AG09309 (cell line): Measurements from ENCODE around the gene MAP4.
"Not testable (repeated sequence)": the region's sequence is repeated elsewhere in the genome, so short reads cannot be mapped to it uniquely, and the experiment has no call there.

Source experiments
- DNase-seq: peaks from one replicate; pipeline ENCODE4 v3.0.0-alpha.2; 2010; ENCODE audit warnings: low read depth
- H3K4me3 ChIP-seq: 2 replicates; pipeline ENCODE4 v1.5.1; 2011; ENCODE audit warnings: mild to moderate bottlenecking, low read depth, low read length, moderate library complexity; ENCODE audit not compliant: control insufficient read depth
- CTCF ChIP-seq: IDR thresholded peaks from 2 replicates; pipeline ENCODE4 v1.5.1; 2011; ENCODE audit warnings: mild to moderate bottlenecking, low read depth, low read length, inconsistent platforms; ENCODE audit not compliant: insufficient read depth, control insufficient read depth; ENCODE audit errors: missing control alignments

MAP4 gene

GRCh38 chr3:48016301-48016973 lies at the start of gene MAP4:
TSS of gene MAP4 (minus strand) at chr3:48016416. CDS start at chr3:47998860, 17,556 bp downstream.
- no peak for DNase-seq

GRCh38 chr3:48065035-48065434 lies 48.8 kb upstream of the MAP4 start:
- no peak overlapping the region for H3K4me3 ChIP-seq
- no peak for DNase-seq
- TF ChIP-seq CTCF, result no peak

More at GRCh38 chr3:48016301-48016973, at the start of gene MAP4:
- no peak for TF ChIP-seq CTCF
- H3K4me3 ChIP-seq, result no peak within 1 kb of the TSS

GRCh38 chr3:48064292-48064829 lies 48.1 kb upstream of the MAP4 start:
- no peak overlapping the region for H3K4me3 ChIP-seq
- TF ChIP-seq CTCF, result no peak
- no peak for DNase-seq

GRCh38 chr3:48061586-48061985 lies 45.4 kb upstream of the MAP4 start:
- H3K4me3 ChIP-seq, DNase-seq: not testable (repeated sequence)

GRCh38 chr3:48058091-48058490 lies 41.9 kb upstream of the MAP4 start:
- no peak for DNase-seq
- no peak for TF ChIP-seq CTCF
- no peak overlapping the region for H3K4me3 ChIP-seq

GRCh38 chr3:48057521-48057920 lies 41.3 kb upstream of the MAP4 start:
- no peak overlapping the region for H3K4me3 ChIP-seq
- no peak for DNase-seq
- TF ChIP-seq CTCF, result no peak

GRCh38 chr3:48047841-48048464 lies 31.7 kb upstream of the MAP4 start:
- H3K4me3 ChIP-seq, result no peak overlapping the region
- no peak for DNase-seq
- no peak for TF ChIP-seq CTCF
